GM12878 (cell line): Measurements from ENCODE around the gene TXNDC5. TPM values are rescaled to one million over a fixed set of nuclear protein-coding genes. Genes with fewer than 3 reads are reported as not detected.
A peak's percentile ranks its signal among the peaks of the same experiment; 100 is the strongest.

Source experiments
- ATF7 ChIP-seq: fragments of 450-650 bp; IDR thresholded peaks from 2 replicates; pipeline ENCODE4 v1.6.1; 2016; ENCODE audit warnings: low read depth, mild to moderate bottlenecking
- BCL11A ChIP-seq: IDR thresholded peaks from 2 replicates; pipeline ENCODE4 v1.6.1; 2011; ENCODE audit warnings: low read depth, low read length
- BMI1 ChIP-seq: fragments of 450-650 bp; IDR thresholded peaks from 2 replicates; pipeline ENCODE4 v1.6.1; 2016; ENCODE audit warnings: mild to moderate bottlenecking, moderate library complexity, borderline replicate concordance
- CBFB ChIP-seq: IDR thresholded peaks from 2 replicates; pipeline ENCODE4 v1.6.1; 2016; ENCODE audit warnings: antibody characterized with exemption, low read depth
- CHD4 ChIP-seq: fragments of 200-600 bp; sonication (generic); IDR thresholded peaks from 2 replicates; pipeline ENCODE4 v1.6.1; 2016; ENCODE audit warnings: mild to moderate bottlenecking
- CREM ChIP-seq: IDR thresholded peaks from 2 replicates; pipeline ENCODE4 v1.6.1; 2014; ENCODE audit warnings: antibody characterized with exemption, low read depth
- DPF2 ChIP-seq: fragments of 450-650 bp; IDR thresholded peaks from 2 replicates; pipeline ENCODE4 v1.6.1; 2017; ENCODE audit warnings: mild to moderate bottlenecking
- EP300 ChIP-seq, 2 experiments: fragments of 150-350 bp in 1 of 2; IDR thresholded peaks; 2 replicates each; pipeline ENCODE4 v1.6.1; 2011 to 2012; ENCODE audit warnings: low read depth in 2 of 2, low read length in 2 of 2, borderline replicate concordance in 1 of 2, improper control_type of control experiment in 1 of 2, inconsistent platforms in 1 of 2; ENCODE audit not compliant: control insufficient read depth in 1 of 2
- ESRRA ChIP-seq: IDR thresholded peaks from 2 replicates; pipeline ENCODE4 v1.6.1; 2012; ENCODE audit warnings: mild to moderate bottlenecking, low read length, improper control_type of control experiment
- IRF4 ChIP-seq: IDR thresholded peaks from 2 replicates; pipeline ENCODE4 v1.6.1; 2011; ENCODE audit warnings: low read depth, low read length
- MEF2A ChIP-seq: IDR thresholded peaks from 2 replicates; pipeline ENCODE4 v1.6.1; 2011; ENCODE audit warnings: low read depth, mild to moderate bottlenecking, low read length, moderate library complexity; ENCODE audit not compliant: insufficient read depth
- MTA3 ChIP-seq: IDR thresholded peaks from 2 replicates; pipeline ENCODE4 v1.6.1; 2012; ENCODE audit warnings: low read length, inconsistent platforms, borderline replicate concordance
- MXI1 ChIP-seq: fragments of 150-350 bp; IDR thresholded peaks from 2 replicates; pipeline ENCODE4 v1.6.1; 2011; ENCODE audit warnings: low read depth, mild to moderate bottlenecking, inconsistent platforms, low read length, improper control_type of control experiment
- MYB ChIP-seq: fragments of 150-350 bp; IDR thresholded peaks from 2 replicates; pipeline ENCODE4 v1.6.1; 2014; ENCODE audit warnings: mild to moderate bottlenecking, low read depth, low read length, borderline replicate concordance
- PML ChIP-seq: IDR thresholded peaks from 2 replicates; pipeline ENCODE4 v1.6.1; 2012; ENCODE audit warnings: low read length, inconsistent platforms
- RB1 ChIP-seq: fragments of 450-650 bp; formaldehyde crosslinking; IDR thresholded peaks from 2 replicates; pipeline ENCODE4 v1.6.1; 2017; ENCODE audit warnings: mild to moderate bottlenecking, borderline replicate concordance
- SP1 ChIP-seq: IDR thresholded peaks from one replicate; pipeline ENCODE4 v1.6.1; 2011; ENCODE audit warnings: low read depth, low read length
- STAT1 ChIP-seq: fragments of 450-650 bp; conservative IDR thresholded peaks from 2 replicates; pipeline ENCODE4 v1.6.1; 2014; ENCODE audit warnings: antibody characterized with exemption, mild to moderate bottlenecking
- ZNF384 ChIP-seq: IDR thresholded peaks from 2 replicates; pipeline ENCODE4 v1.6.1; 2012; ENCODE audit warnings: low read depth, mild to moderate bottlenecking, low read length, improper control_type of control experiment, borderline replicate concordance
- polyA plus RNA-seq, 11 experiments: library from polyadenylated mRNA; depleted of rRNA in 4 of 11; unstranded in 6 of 11; stranded (reverse) in 5 of 11; fragments of >200 nt; fragmentation: Nextera tagmentation in 4 of 11; fragmentation: Illumina TruSeq in 1 of 11; extraction: Ambion mirVana in 4 of 11; extraction: Trizol in 1 of 11; gene quantifications; 1 replicate in 1 of 11; 2 replicates in 10 of 11; pipeline versions ENCODE4 v1.2.1 to v1.2.3, GENCODE V29; 2011 to 2016; ENCODE audit warnings: inconsistent platforms in 2 of 11, missing spikeins in 2 of 11, low read depth in 1 of 11
- total RNA-seq, 4 experiments: library from RNA; depleted of rRNA in 3 of 4; stranded (reverse); fragments of >200 nt in 3 of 4; fragmentation: Illumina TruSeq in 1 of 4; extraction: Trizol in 1 of 4; gene quantifications; 2 replicates each; pipeline versions ENCODE4 v1.2.1 to v1.2.3, GENCODE V29; 2013 to 2021
- TF ChIP-seq, protein P1 (sequence below), 3 experiments: IDR thresholded peaks in 2 of 3; conservative IDR thresholded peaks in 1 of 3; 2 replicates each; pipeline ENCODE4 v1.5.1; 2011; ENCODE audit warnings: low read depth in 3 of 3, low read length in 3 of 3, mild to moderate bottlenecking in 3 of 3, control low read depth in 2 of 3, moderate library complexity in 2 of 3, inconsistent platforms in 1 of 3, mixed read lengths in 1 of 3; ENCODE audit not compliant: control insufficient read depth in 2 of 3, insufficient read depth in 1 of 3; ENCODE audit errors: extremely low read depth in 1 of 3
- TF ChIP-seq, protein P2 (sequence below): IDR thresholded peaks from 2 replicates; pipeline ENCODE4 v1.6.1; 2012; ENCODE audit warnings: low read length, inconsistent platforms
- TF ChIP-seq, protein P3 (sequence below): IDR thresholded peaks from 2 replicates; pipeline ENCODE4 v1.6.1; 2011; ENCODE audit warnings: low read depth, low read length, improper control_type of control experiment, borderline replicate concordance
- TF ChIP-seq, protein P4 (sequence below): fragments of 450-650 bp; IDR thresholded peaks from 2 replicates; pipeline ENCODE4 v1.6.1; 2017; ENCODE audit warnings: mild to moderate bottlenecking, low read depth, inconsistent platforms; ENCODE audit not compliant: poor library complexity, severe bottlenecking
- TF ChIP-seq, protein P5 (sequence below): IDR thresholded peaks from 2 replicates; pipeline ENCODE4 v1.6.1; 2011; ENCODE audit warnings: borderline replicate concordance, low read depth, mild to moderate bottlenecking, moderate library complexity, low read length; ENCODE audit not compliant: insufficient read depth, poor library complexity, severe bottlenecking

The TXNDC5 gene
- total and polyA plus RNA-seq, 10 of the 15 experiments (the other 5 are each of a cell fraction or from before 2014, with no cell fraction given): 7.2 to 181 (median 132) TPM

DNA sequence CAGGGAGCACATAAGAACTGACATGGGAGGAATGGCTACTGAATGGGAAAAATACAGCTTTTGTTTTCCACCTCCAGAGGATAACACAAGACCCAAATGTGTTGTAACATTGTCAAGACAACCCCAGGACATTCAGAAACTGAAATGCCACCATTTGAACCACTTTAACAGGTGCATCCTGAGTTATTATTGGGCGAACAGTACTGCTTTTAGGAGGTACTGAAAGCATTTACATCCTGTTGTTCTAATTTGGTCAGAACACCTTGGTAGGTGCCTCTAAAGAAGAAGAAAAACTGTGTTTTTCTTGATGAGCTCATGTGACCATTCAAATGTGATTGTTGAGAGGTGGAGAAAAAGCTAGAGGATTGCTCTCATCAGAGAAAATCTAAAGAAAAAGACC is 6.4 kb upstream of the TXNDC5 start (continued):
- TF ChIP-seq RB1 (no peak), ZNF384 (no peak), ATF7 (no peak), EP300 (IDR thresholded peaks at IDR 0.05; ENCODE audit: borderline replicate concordance in 1 of 2, control insufficient read depth in 1 of 2, low read depth in 2 of 2, low read length in 2 of 2) (peak in 1 of 2 experiments; percentile 82; a peak in 2 of 4 replicates), CBFB (no peak), PML (peak; percentile 54; the same call in 1 of the 2 replicates), BCL11A (peak; percentile 66; the same call in 1 of the 2 replicates), BMI1 (no peak), IRF4 (peak; percentile 58; the same call in 1 of the 2 replicates), MEF2A (peak; percentile 97), MXI1 (no peak), DPF2 (no peak), MTA3 (peak; percentile 87; the same call in 1 of the 2 replicates), CHD4 (no peak), CREM (peak; percentile 83), ESRRA (no peak), STAT1 (no peak), MYB (no peak), SP1 (peak; percentile 55)
- TF ChIP-seq, protein P1, sequence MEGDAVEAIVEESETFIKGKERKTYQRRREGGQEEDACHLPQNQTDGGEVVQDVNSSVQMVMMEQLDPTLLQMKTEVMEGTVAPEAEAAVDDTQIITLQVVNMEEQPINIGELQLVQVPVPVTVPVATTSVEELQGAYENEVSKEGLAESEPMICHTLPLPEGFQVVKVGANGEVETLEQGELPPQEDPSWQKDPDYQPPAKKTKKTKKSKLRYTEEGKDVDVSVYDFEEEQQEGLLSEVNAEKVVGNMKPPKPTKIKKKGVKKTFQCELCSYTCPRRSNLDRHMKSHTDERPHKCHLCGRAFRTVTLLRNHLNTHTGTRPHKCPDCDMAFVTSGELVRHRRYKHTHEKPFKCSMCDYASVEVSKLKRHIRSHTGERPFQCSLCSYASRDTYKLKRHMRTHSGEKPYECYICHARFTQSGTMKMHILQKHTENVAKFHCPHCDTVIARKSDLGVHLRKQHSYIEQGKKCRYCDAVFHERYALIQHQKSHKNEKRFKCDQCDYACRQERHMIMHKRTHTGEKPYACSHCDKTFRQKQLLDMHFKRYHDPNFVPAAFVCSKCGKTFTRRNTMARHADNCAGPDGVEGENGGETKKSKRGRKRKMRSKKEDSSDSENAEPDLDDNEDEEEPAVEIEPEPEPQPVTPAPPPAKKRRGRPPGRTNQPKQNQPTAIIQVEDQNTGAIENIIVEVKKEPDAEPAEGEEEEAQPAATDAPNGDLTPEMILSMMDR (IDR thresholded peaks at IDR 0.05 in 2 of 3, conservative IDR thresholded peaks at IDR 0.05 in 1 of 3; ENCODE audit: control insufficient read depth in 2 of 3, extremely low read depth in 1 of 3, insufficient read depth in 1 of 3, low read depth in 3 of 3, low read length in 3 of 3): no peak
- TF ChIP-seq, protein P2, sequence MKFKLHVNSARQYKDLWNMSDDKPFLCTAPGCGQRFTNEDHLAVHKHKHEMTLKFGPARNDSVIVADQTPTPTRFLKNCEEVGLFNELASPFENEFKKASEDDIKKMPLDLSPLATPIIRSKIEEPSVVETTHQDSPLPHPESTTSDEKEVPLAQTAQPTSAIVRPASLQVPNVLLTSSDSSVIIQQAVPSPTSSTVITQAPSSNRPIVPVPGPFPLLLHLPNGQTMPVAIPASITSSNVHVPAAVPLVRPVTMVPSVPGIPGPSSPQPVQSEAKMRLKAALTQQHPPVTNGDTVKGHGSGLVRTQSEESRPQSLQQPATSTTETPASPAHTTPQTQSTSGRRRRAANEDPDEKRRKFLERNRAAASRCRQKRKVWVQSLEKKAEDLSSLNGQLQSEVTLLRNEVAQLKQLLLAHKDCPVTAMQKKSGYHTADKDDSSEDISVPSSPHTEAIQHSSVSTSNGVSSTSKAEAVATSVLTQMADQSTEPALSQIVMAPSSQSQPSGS: peak; percentile 86
- TF ChIP-seq, protein P3, sequence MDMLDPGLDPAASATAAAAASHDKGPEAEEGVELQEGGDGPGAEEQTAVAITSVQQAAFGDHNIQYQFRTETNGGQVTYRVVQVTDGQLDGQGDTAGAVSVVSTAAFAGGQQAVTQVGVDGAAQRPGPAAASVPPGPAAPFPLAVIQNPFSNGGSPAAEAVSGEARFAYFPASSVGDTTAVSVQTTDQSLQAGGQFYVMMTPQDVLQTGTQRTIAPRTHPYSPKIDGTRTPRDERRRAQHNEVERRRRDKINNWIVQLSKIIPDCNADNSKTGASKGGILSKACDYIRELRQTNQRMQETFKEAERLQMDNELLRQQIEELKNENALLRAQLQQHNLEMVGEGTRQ: no peak
- TF ChIP-seq, protein P4, sequence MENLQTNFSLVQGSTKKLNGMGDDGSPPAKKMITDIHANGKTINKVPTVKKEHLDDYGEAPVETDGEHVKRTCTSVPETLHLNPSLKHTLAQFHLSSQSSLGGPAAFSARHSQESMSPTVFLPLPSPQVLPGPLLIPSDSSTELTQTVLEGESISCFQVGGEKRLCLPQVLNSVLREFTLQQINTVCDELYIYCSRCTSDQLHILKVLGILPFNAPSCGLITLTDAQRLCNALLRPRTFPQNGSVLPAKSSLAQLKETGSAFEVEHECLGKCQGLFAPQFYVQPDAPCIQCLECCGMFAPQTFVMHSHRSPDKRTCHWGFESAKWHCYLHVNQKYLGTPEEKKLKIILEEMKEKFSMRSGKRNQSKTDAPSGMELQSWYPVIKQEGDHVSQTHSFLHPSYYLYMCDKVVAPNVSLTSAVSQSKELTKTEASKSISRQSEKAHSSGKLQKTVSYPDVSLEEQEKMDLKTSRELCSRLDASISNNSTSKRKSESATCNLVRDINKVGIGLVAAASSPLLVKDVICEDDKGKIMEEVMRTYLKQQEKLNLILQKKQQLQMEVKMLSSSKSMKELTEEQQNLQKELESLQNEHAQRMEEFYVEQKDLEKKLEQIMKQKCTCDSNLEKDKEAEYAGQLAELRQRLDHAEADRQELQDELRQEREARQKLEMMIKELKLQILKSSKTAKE: no peak
- TF ChIP-seq, protein P5, sequence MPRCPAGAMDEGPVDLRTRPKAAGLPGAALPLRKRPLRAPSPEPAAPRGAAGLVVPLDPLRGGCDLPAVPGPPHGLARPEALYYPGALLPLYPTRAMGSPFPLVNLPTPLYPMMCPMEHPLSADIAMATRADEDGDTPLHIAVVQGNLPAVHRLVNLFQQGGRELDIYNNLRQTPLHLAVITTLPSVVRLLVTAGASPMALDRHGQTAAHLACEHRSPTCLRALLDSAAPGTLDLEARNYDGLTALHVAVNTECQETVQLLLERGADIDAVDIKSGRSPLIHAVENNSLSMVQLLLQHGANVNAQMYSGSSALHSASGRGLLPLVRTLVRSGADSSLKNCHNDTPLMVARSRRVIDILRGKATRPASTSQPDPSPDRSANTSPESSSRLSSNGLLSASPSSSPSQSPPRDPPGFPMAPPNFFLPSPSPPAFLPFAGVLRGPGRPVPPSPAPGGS: peak; percentile 31
